Stomach (tissue), 9 donors: ENCODE results near the gene TEX9. TPM values are rescaled to one million over a fixed set of nuclear protein-coding genes. Genes with fewer than 3 reads are reported as not detected.
"Not testable (repeated sequence)": the region's sequence is repeated elsewhere in the genome, so short reads cannot be mapped to it uniquely, and the experiment has no call there.

Experiments used
- DNase-seq, 2 donors: peaks; one replicate each; pipeline versions ENCODE4 v3.0.0 to v3.0.0-alpha.2; 2013 to 2019
- H3K27ac ChIP-seq, 5 donors: fragments of 200-600 bp in 4 of 5; sonication (generic) in 4 of 5; one replicate each; pipeline ENCODE4 v1.5.1; 2013 to 2019; ENCODE audit warnings: mild to moderate bottlenecking in 1 of 5, moderate library complexity in 1 of 5
- H3K27me3 ChIP-seq, 3 donors: fragments of 200-600 bp; sonication (generic); one replicate each; pipeline ENCODE4 v1.5.1; 2017 to 2019; ENCODE audit warnings: mixed run types in 1 of 3
- H3K36me3 ChIP-seq, 4 donors: fragments of 200-600 bp; sonication (generic); 1 replicate in 3 of 4; 2 replicates in 1 of 4; pipeline ENCODE4 v1.5.1; 2016 to 2019
- H3K4me1 ChIP-seq, 4 donors: fragments of 200-600 bp; sonication (generic); one replicate each; pipeline ENCODE4 v1.5.1; 2016 to 2019
- H3K4me3 ChIP-seq, 4 donors: fragments of 200-600 bp; sonication (generic) in 3 of 4; one replicate each; pipeline ENCODE4 v1.5.1; 2016 to 2019; ENCODE audit warnings: mild to moderate bottlenecking in 1 of 4
- H3K9me3 ChIP-seq, 4 donors: fragments of 200-600 bp; sonication (generic); one replicate each; pipeline ENCODE4 v1.5.1; 2016 to 2019
- CTCF ChIP-seq, 7 experiments: fragments of 450-650 bp in 4 of 7; fragments of 200-600 bp in 3 of 7; sonication (generic) in 3 of 7; IDR thresholded peaks; one replicate each; pipeline ENCODE4 v1.5.1; 2016 to 2019; ENCODE audit warnings: antibody characterized with exemption in 7 of 7, control low read depth in 2 of 7, mild to moderate bottlenecking in 1 of 7
- EP300 ChIP-seq: sonication (generic); formaldehyde crosslinking; IDR thresholded peaks from one replicate; pipeline ENCODE4 v1.6.1; 2017; ENCODE audit warnings: antibody characterized with exemption
- POLR2A ChIP-seq, 4 donors: fragments of 450-650 bp; IDR thresholded peaks; one replicate each; pipeline ENCODE4 v1.6.1; 2016; ENCODE audit warnings: antibody characterized with exemption in 4 of 4, control low read depth in 2 of 4, mild to moderate bottlenecking in 1 of 4, moderate library complexity in 1 of 4
- POLR2AphosphoS5 ChIP-seq, 3 donors: sonication (generic); formaldehyde crosslinking; IDR thresholded peaks; one replicate each; pipeline ENCODE4 v1.6.1; 2016; ENCODE audit warnings: antibody characterized with exemption in 3 of 3
- WGBS, 5 donors: extraction: QIAGEN DNeasy Blood & Tissue Kit in 3 of 5; methylation state at CpG; one replicate each; pipeline versions ENCODE4 v1.1.5 to v1.1.7; 2013 to 2018; 5-methylcytosine and 5-hydroxymethylcytosine counted together
- intact Hi-C: fragments of 100-400 bp; cut with DNase I; formaldehyde crosslinking; loops from one replicate; pipeline ENCODE4 v1.15.1; 2023; ENCODE audit warnings: low total_unique reads
- polyA plus RNA-seq, 3 donors: library from polyadenylated mRNA; stranded (reverse); fragments of 200-250 nt; gene quantifications; one replicate each; pipeline ENCODE4 v1.2.3, GENCODE V29; 2013
- total RNA-seq, 5 donors: library from RNA; depleted of rRNA; stranded (reverse); fragments of >200 nt; gene quantifications; one replicate each; pipeline versions ENCODE4 v1.1.0 to v1.2.3, GENCODE V29; 2014 to 2016
- donor health status: healthy with polysubstance abuse.
- donor health status: Bipolar disorder and iron deficiency.
- donor health status: healthy.

The TEX9 gene
- total and polyA plus RNA-seq, 8 donors: 1.8 to 27.4 (median 5.4) TPM

GRCh38 chr15:56371495-56372147 lies 6.4 kb downstream of the TEX9 start:
- DNase-seq: peak in 1 of 2 donors; percentile 12
- TF ChIP-seq POLR2AphosphoS5 (IDR thresholded peaks at IDR 0.05): no peak
- no peak for TF ChIP-seq POLR2A (IDR thresholded peaks at IDR 0.05)
- no peak for TF ChIP-seq CTCF (IDR thresholded peaks at IDR 0.05)
- peak overlapping the region in 2 of 5 donors; percentile 12 to 60 for H3K27ac ChIP-seq
- intact Hi-C loops: no loop called here
- peaks cover 0 to 17% (median 7%) of the 10 kb centered on the region in 4 donors for H3K4me1 ChIP-seq
- H3K9me3 ChIP-seq: no peaks in the 10 kb centered on the region
- H3K27me3 ChIP-seq: no peaks in the 10 kb centered on the region
- WGBS, 5 donors: 21 to 49% (median 43%) methylated on average over 2 of the region's 2 CpGs
- H3K4me3 ChIP-seq: no peak overlapping the region
- H3K36me3 ChIP-seq: no peaks in the 10 kb centered on the region

- H3K9me3 ChIP-seq, H3K27ac ChIP-seq, DNase-seq, H3K27me3 ChIP-seq, H3K4me3 ChIP-seq, intact Hi-C loops, H3K4me1 ChIP-seq, H3K36me3 ChIP-seq: not testable (repeated sequence)
- 92 to 100% (median 98%) methylated on average over 2 of the region's 2 CpGs for WGBS, 5 donors
These were observed 9.5 kb downstream of the TEX9 start for GRCh38 chr15:56374693-56375092.

- H3K4me1 ChIP-seq, intact Hi-C loops, H3K9me3 ChIP-seq, H3K27me3 ChIP-seq, H3K27ac ChIP-seq, H3K4me3 ChIP-seq, H3K36me3 ChIP-seq, DNase-seq: not testable (repeated sequence)
- 92 to 98% (median 95%) methylated on average over 2 of the region's 2 CpGs for WGBS, 5 donors
These were observed 12.6 kb downstream of the TEX9 start for GRCh38 chr15:56377822-56378221.

GRCh38 chr15:56383010-56383409 lies 17.8 kb downstream of the TEX9 start:
- no peaks in the 10 kb centered on the region for H3K36me3 ChIP-seq
- DNase-seq: no peak
- no peaks in the 10 kb centered on the region for H3K27me3 ChIP-seq
- intact Hi-C loops: no loop called here
- H3K27ac ChIP-seq: no peak overlapping the region
- no peak for TF ChIP-seq POLR2AphosphoS5 (IDR thresholded peaks at IDR 0.05)
- TF ChIP-seq POLR2A (IDR thresholded peaks at IDR 0.05): no peak
- no peak for TF ChIP-seq EP300
- H3K9me3 ChIP-seq: peaks cover 0 to 6% (median 0%) of the 10 kb centered on the region in 4 donors
- no peak overlapping the region for H3K4me3 ChIP-seq
- WGBS, 5 donors: 90 to 96% (median 94%) methylated on average over 3 of the region's 3 CpGs
- H3K4me1 ChIP-seq: no peaks in the 10 kb centered on the region

GRCh38 chr15:56385908-56386307 lies 20.7 kb downstream of the TEX9 start:
- Histone ChIP-seq H3K4me3 (no peak overlapping the region), H3K36me3 (no peaks in the 10 kb centered on the region), H3K9me3 (no peaks in the 10 kb centered on the region), H3K4me1 (no peaks in the 10 kb centered on the region), H3K27ac (no peak overlapping the region), H3K27me3 (no peaks in the 10 kb centered on the region)
- WGBS, 5 donors: 85 to 92% (median 90%) methylated on average over 3 of the region's 3 CpGs
- DNase-seq: no peak
- TF ChIP-seq CTCF (IDR thresholded peaks at IDR 0.05) (no peak), POLR2AphosphoS5 (IDR thresholded peaks at IDR 0.05) (no peak), EP300 (no peak), POLR2A (IDR thresholded peaks at IDR 0.05) (no peak)
- intact Hi-C loops: no loop called here

- TF ChIP-seq CTCF (IDR thresholded peaks at IDR 0.05) (no peak), EP300 (no peak), POLR2AphosphoS5 (IDR thresholded peaks at IDR 0.05) (no peak), POLR2A (IDR thresholded peaks at IDR 0.05) (no peak)
- no peaks in the 10 kb centered on the region for H3K4me1 ChIP-seq
- intact Hi-C loops: no loop called here
- DNase-seq: no peak
- no peaks in the 10 kb centered on the region for H3K36me3 ChIP-seq
- WGBS, 5 donors: 92 to 96% (median 96%) methylated on average over 2 of the region's 2 CpGs
- H3K27me3 ChIP-seq: no peaks in the 10 kb centered on the region
- H3K27ac ChIP-seq: no peak overlapping the region
- no peaks in the 10 kb centered on the region for H3K9me3 ChIP-seq
- no peak overlapping the region for H3K4me3 ChIP-seq
These were observed 25.6 kb downstream of the TEX9 start for GRCh38 chr15:56390739-56391267.
